Raji (cell line): ENCODE measurements around the gene TBX6.

Source experiments
- POLR2A ChIP-seq: IDR thresholded peaks from 2 replicates; pipeline ENCODE4 v1.6.1; 2011; ENCODE audit warnings: low read depth, low read length, control low read depth; ENCODE audit not compliant: insufficient read depth

Gene TBX6

DNA sequence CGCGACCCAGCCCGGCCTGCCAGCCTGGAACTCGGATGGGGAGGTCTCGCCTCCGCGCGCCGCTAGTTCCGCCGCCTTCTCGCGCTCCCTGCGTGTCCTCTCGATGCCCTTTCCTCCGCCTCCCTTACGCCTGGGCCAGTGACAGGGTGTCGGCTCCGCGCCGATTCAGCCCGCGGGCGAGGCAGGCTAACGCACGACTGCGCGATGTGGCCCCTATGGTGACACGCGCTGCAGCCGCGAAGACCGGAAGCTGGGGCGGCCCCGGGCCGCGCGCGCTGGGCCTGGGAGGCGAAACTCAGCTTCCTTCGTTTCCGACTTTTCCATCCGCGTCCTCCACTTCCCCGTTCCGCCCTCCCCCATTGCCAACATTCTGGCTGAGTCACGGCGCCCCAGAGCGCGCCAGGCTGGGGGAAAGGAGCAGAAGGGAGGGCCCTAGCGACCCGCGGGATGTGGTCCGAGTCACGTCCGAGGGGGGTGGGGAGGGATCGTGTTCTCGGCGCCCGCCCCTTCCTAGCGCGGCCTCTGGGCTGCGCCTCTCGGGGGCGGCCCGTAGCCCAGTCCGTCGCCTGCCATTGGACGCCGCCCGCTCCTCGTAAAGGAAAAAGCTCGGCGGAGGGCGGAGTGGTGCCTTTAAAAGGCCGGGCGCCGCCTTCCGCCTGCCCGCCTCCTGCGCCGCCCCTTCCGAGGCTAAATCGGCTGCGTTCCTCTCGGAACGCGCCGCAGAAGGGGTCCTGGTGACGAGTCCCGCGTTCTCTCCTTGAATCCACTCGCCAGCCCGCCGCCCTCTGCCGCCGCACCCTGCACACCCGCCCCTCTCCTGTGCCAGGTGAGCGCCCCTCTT, 26.4 kb downstream of the TBX6 start, which contains the start of gene ALDOA:
TSS of gene ALDOA (plus strand) at position 659 of the 841 bp plus-strand sequence. CDS start 1,138 bp downstream, outside the sequence.
- peak; percentile 87 for TF ChIP-seq POLR2A

DNA sequence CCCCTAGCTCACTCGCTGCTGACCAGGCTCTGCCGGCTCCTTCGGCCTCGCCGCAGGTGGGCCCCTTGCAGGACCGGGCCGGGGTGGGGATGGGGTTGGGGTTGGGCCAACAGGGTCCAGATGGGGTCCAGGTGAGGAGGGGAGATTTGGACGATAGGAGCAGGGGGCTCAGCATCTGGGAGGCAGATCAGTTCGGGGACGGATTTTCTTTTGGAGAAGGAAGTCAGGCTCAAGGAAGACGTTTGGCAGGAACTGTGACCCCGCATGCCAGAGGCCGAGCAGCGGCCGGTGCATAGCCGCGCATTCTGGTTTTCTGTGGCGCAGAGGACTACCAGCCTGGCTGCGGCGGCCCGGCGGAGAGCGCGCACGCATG, 27.0 kb downstream of the TBX6 start:
- TF ChIP-seq POLR2A: no peak

DNA sequence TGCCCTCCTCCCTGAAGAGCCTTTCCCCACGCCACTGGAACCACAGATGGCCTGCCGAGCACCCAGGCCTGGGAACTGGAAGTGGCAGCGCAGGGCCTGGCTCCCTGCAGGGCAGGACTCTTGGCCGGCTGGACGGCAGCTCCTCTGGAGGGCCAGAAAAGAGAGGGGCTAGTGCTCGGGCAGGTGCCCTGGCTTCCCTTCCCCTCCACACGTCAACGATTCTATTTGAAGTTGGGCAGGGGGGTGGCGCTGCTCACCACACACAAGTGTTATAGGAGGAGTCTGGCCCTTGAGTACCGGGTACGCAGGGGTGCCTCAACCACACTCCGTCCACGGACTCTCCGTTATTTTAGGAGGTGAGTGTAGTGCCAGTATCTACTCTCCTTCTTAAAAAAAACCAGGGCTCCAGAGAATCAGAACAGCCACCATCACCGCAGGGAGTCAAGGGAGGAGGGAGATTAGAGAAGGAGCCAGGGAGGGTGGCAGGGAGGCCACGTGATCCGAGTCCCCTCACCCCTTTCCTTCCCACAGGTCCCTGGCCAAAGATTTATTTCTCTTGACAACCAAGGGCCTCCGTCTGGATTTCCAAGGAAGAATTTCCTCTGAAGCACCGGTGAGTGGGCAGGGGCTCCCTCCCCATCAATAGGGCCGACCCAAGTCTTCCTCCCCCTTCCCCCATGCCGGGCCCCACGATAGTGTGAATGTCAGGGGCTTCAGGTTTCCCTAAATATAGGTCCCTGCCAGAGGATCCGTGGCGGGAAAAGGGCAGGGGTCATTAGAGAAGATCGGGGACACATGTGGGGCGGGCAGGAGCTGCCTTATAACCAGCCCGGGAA, 27.6 kb downstream of the TBX6 start:
- TF ChIP-seq POLR2A: peak; percentile 85

DNA sequence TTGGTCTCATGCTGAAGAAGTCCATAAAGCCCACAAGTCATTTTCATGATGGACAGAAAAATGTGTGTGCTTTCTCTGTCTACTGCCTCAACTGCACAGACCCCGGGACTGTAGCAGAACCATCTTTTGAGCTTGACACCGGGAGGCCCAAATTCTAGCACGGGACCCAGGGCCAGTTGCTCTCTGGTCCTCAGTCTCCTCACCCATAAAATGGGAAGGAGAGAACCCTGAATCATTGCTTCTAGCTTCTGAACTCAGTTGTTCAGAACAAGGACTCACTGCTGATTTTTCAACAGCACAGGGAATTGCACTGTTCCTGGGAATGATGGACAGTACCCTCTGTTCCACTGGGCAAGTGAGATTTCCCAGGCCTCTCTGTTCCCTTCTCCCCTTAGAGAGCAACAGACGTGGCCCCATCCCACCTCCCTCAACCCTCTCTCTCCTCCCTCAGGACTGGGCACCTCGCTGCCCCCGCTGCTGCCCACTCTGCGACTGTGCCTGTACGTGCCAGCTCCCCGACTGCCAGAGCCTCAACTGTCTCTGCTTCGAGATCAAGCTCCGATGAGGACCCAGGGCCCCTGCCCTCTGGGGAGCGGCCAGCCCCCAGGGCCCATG, 28.3 kb downstream of the TBX6 start:
- no peak for TF ChIP-seq POLR2A

DNA sequence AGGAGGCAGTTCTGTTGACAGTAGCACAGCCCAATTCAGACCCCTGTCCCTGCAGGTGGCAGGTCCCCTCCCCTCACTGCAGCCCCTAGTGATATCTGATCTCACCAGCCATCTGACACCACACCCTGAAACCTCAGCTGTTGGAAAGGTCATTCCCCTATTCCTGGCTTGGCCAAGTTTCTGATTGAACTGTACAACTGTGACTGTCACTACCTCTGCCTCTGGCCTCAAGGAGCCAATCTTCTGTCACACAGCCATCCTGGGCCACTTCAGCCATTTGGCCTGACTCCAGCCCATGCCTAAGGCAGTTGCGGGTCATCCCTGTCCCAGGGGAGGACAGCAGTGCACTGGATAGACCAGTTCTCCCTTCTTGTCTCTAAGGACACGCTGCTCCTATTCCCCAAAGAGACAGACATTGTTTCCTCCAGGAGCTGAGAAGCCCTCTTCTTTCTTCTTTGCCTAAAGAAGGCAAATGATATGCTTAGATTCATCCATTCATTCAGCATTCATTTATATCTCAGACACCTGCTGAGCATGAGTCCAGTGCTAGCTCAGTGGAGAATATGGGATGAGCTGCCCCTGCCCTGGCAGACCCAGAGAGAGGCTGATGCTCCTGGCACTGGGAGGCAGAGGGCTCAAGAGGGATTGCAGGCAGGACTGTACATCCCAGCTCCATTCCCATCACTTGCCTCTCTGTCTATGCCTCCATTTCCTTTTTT, 30.7 kb downstream of the TBX6 start:
- TF ChIP-seq POLR2A: no peak

DNA sequence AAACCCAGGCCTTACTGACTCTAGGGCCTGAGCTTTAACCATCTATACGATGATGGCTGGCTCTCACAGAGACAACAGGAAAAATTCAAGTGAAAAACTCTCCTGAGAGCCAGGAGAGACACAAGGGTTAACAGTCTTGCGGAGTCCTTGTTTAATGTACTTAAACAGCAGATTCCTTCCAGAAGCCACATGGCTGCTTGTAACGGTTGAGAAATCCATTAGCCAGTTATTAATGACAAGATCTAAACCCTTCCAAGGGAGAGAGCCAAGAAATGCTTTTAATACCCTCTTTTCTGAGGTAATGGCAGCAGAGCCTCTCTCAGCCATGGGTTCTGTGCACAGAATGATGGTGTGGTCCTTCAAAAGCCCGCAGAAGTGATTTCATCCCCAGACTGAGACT, 31.4 kb downstream of the TBX6 start:
- TF ChIP-seq POLR2A: no peak

DNA sequence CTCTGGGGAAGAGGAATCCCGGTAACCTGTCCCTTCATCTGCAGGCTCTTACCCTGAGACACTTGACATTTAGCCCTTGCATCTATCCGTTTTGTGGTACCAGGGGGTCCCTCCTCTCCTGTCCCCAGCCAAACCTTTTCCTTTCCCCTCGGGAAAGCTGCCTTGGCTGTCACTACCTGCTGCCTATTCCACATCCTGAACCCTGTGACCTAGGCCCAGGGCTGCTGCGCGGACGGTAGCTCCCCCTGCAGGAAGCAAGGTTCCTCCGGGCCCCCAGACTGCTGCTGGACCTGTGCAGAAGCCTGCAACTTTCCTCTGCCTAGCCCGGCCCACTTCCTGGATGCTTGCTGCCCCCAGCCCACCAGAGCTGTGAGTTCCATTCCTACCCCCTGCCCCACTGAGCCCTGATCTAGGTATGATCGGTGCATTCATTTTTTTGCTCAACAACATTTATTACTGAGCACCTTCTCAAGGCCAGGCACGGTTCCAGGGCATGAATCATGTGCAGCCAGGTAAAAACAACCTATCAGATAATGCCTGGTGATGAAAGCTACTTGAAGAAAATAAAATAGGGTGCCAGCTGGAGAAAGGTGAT, 36.7 kb downstream of the TBX6 start:
- no peak for TF ChIP-seq POLR2A

DNA sequence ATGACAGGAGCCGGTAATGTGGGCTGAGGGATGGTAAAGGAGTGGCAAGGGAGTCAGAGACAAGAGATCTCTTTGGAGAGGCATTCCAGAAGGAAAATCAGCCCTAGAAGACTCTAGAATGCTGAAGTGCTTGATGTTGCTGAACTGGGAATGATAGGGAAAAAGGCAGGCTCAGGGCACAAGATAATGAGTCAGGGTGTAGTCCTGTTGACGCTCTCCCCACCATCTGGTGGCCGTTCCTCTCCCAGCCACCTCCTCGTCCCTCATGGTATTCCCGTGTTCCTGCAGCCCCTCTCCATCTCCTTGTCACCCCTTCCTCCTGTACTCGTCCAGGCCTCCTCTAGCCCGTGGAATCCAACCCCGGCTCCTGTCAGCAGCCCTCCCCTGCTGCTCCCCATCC, 37.3 kb downstream of the TBX6 start:
- TF ChIP-seq POLR2A: 0 out of 2 replicates have a peak, but pooled peaks have one; percentile 9

DNA sequence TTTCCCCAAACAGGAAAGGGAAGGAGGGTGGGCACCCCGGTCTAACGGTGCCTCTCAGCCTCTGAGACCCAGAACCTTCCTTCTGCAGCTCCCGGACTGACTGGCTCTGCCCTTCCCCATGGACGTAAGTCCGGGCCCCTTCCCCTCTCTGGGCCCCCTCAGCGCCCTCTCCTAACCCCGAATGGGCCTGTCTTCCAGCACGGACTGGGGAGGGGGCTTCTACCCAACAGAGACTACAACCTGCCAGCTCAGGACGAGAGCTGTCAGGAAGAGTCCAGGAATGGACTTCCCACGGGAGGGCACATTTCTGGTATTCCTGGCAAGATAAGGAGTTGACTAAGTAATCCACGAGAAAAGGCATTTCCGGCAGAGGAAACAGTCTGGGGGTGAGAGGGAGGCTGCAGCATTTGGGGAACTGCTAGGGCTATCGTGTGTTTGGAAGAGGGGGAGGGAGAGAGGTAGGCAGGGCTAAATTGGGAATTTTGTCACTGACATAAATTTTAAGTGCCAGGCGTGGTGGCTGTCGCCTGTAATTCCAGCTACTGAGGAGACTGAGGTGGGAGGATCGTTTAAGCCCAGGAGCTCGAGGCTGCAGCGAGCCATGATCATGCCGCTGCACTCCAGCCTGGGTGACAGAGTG, 38.2 kb downstream of the TBX6 start:
- no peak for TF ChIP-seq POLR2A

DNA sequence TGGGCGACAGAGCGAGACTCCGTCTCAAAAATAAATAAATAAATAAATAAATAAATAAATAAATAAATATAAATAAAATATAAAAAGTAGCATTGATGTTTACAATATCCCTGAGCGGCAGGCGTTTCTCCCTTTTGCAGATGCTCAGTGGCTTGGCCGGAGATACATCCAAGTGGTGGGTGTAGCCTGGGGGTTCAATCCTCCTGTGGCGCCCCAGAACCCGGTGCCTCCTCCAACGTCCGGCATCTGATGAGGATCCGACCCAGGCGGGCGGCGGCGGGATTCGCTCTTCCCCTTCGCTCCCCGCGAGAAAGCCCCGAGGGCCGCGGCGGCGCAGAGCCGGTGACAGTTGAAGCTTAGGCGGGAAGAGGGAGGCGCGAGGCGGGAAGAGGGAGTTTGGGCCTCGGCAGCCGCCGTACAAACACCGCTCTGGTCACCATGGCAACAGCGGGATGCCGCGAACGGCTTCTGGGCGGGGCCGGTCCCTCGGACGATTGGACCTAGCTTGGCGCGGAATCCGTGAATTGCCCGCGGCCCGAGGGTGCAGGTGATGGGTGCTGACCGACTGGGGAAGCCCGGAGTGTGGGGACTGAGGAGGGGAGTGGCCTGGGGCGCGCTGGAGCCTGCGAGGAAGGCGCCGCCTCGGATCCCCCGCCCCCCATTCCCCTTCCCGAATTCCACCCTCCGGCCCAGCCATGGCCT, 38.9 kb downstream of the TBX6 start:
- peak; percentile 55 for TF ChIP-seq POLR2A

DNA sequence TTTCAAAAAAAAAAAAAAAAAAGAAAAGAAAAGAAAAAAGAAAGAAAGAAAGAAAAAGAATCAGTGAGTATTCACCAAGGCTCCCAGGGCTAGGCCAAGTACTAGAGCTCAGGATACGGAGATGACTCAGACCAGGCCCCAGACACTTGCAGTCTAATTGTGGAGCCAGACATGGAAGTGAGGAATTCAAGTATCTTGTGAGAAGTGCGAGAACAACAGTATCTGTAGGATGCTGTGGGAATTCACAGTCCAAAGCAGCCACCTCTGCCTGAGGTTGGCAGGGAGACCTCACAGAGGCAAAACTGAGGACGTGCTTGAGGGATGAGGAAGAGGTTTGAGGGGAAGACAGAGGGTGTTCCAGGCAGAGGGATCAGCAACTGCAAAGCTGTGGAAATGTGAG, 40.2 kb downstream of the TBX6 start:
- TF ChIP-seq POLR2A: no peak

DNA sequence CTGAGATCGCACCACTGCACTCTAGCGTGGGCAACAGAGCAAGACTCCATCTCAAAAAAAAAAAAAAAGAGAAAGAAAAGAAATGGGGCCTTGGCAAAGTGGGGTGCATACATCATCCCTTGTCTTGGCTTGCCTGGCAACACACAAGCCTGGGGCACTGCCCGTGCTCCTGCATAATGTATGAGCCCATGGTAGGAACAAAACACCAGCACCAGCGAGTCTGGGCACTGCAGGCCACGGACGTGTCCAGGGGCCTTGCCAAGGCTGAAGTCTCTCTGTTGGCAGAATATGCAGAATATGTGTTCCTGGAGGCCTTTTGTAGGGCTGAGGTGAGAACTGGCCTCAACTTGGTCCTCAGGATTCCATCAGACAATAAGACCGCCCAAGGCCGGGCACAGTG, 41.9 kb downstream of the TBX6 start:
- no peak for TF ChIP-seq POLR2A

DNA sequence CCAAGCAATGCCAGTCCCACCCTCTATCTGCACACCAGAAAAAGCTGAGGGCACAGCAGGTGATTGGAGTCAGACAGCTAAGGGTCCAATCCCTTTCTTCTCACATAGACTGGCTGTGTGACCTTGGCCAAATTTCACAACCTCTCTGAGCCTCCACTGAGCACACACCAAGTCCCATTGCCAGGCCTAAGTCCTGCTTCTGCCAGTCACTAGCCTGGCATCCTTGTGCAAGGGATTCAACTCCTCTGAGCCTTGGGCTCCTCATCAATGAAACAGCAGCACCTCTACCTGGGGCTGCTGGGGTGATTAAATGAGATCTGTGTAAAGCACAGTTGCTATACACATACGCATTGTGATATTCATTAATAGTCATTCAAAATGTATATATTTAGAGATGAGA, 45.1 kb downstream of the TBX6 start:
- no peak for TF ChIP-seq POLR2A
